GM23338 (cell line): ENCODE measurements around the gene RGS7.

Experiments
- CREB1 ChIP-seq: fragments of 250-450 bp; sonication (Bioruptor Pico); IDR thresholded peaks from 2 replicates; pipeline ENCODE4 v1.5.0; 2020; ENCODE audit warnings: low read depth, mild to moderate bottlenecking, moderate library complexity
- EZH2 ChIP-seq: fragments of 200-600 bp; sonication (generic); IDR thresholded peaks from one replicate; pipeline ENCODE4 v1.8.0; 2017; ENCODE audit warnings: antibody characterized with exemption, mild to moderate bottlenecking, low read depth; ENCODE audit not compliant: unreplicated experiment
- EZH2phosphoT487 ChIP-seq: fragments of 200-600 bp; sonication (generic); IDR thresholded peaks from one replicate; pipeline ENCODE4 v1.8.1; 2018; ENCODE audit warnings: antibody characterized with exemption; ENCODE audit not compliant: unreplicated experiment
- JUNB ChIP-seq: IDR thresholded peaks from one replicate; pipeline ENCODE4 v1.6.1; 2016; ENCODE audit warnings: antibody characterized with exemption; ENCODE audit not compliant: unreplicated experiment
- POLR2AphosphoS5 ChIP-seq: IDR thresholded peaks from 2 replicates; pipeline ENCODE4 v1.6.1; 2016; ENCODE audit warnings: antibody characterized with exemption, low read depth
- STAT1 ChIP-seq: IDR thresholded peaks from one replicate; pipeline ENCODE4 v1.6.1; 2016; ENCODE audit warnings: antibody characterized with exemption; ENCODE audit not compliant: unreplicated experiment
- TF ChIP-seq, protein P1 (sequence below), 2 experiments: fragments of 200-600 bp in 1 of 2; sonication (generic) in 1 of 2; conservative IDR thresholded peaks; 2 replicates each; pipeline versions ENCODE4 v1.5.1 to v1.6.1; 2016 to 2017; ENCODE audit warnings: antibody characterized with exemption in 2 of 2, low read depth in 2 of 2, mild to moderate bottlenecking in 2 of 2, moderate library complexity in 1 of 2
- TF ChIP-seq, protein P2 (sequence below): fragments of 250-450 bp; sonication (Bioruptor Pico); IDR thresholded peaks from 2 replicates; pipeline ENCODE4 v1.5.0; 2020; ENCODE audit warnings: mild to moderate bottlenecking, moderate library complexity
- TF ChIP-seq, protein P3 (sequence below): IDR thresholded peaks from one replicate; pipeline ENCODE4 v1.6.1; 2018; ENCODE audit warnings: antibody characterized with exemption; ENCODE audit not compliant: unreplicated experiment

DNA sequence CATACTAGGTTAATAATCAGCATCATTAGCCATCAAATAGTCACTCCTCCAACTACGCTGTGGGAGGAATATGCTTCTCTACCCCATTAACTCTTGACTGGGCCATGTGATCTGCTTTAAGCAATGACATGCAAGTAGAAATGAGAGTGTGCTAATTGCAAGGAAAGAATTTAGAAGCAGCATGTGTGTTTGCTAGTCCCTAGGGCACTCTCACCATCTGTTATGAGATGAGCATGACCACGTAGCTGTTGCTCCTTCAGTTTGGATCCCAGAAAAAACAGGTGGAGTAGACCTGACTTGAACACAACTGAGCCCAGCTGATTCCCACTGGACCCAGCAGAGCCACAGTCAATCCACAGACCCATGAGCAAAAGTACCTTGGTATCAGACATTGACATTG is 19.7 kb upstream of the RGS7 start:
- no peak for TF ChIP-seq EZH2
- TF ChIP-seq POLR2AphosphoS5 = no peak
- TF ChIP-seq, protein P1, sequence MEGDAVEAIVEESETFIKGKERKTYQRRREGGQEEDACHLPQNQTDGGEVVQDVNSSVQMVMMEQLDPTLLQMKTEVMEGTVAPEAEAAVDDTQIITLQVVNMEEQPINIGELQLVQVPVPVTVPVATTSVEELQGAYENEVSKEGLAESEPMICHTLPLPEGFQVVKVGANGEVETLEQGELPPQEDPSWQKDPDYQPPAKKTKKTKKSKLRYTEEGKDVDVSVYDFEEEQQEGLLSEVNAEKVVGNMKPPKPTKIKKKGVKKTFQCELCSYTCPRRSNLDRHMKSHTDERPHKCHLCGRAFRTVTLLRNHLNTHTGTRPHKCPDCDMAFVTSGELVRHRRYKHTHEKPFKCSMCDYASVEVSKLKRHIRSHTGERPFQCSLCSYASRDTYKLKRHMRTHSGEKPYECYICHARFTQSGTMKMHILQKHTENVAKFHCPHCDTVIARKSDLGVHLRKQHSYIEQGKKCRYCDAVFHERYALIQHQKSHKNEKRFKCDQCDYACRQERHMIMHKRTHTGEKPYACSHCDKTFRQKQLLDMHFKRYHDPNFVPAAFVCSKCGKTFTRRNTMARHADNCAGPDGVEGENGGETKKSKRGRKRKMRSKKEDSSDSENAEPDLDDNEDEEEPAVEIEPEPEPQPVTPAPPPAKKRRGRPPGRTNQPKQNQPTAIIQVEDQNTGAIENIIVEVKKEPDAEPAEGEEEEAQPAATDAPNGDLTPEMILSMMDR (conservative IDR thresholded peaks at IDR 0.05; ENCODE audit: low read depth in 2 of 2) = no peak
- no peak for TF ChIP-seq EZH2phosphoT487
- TF ChIP-seq, protein P2, sequence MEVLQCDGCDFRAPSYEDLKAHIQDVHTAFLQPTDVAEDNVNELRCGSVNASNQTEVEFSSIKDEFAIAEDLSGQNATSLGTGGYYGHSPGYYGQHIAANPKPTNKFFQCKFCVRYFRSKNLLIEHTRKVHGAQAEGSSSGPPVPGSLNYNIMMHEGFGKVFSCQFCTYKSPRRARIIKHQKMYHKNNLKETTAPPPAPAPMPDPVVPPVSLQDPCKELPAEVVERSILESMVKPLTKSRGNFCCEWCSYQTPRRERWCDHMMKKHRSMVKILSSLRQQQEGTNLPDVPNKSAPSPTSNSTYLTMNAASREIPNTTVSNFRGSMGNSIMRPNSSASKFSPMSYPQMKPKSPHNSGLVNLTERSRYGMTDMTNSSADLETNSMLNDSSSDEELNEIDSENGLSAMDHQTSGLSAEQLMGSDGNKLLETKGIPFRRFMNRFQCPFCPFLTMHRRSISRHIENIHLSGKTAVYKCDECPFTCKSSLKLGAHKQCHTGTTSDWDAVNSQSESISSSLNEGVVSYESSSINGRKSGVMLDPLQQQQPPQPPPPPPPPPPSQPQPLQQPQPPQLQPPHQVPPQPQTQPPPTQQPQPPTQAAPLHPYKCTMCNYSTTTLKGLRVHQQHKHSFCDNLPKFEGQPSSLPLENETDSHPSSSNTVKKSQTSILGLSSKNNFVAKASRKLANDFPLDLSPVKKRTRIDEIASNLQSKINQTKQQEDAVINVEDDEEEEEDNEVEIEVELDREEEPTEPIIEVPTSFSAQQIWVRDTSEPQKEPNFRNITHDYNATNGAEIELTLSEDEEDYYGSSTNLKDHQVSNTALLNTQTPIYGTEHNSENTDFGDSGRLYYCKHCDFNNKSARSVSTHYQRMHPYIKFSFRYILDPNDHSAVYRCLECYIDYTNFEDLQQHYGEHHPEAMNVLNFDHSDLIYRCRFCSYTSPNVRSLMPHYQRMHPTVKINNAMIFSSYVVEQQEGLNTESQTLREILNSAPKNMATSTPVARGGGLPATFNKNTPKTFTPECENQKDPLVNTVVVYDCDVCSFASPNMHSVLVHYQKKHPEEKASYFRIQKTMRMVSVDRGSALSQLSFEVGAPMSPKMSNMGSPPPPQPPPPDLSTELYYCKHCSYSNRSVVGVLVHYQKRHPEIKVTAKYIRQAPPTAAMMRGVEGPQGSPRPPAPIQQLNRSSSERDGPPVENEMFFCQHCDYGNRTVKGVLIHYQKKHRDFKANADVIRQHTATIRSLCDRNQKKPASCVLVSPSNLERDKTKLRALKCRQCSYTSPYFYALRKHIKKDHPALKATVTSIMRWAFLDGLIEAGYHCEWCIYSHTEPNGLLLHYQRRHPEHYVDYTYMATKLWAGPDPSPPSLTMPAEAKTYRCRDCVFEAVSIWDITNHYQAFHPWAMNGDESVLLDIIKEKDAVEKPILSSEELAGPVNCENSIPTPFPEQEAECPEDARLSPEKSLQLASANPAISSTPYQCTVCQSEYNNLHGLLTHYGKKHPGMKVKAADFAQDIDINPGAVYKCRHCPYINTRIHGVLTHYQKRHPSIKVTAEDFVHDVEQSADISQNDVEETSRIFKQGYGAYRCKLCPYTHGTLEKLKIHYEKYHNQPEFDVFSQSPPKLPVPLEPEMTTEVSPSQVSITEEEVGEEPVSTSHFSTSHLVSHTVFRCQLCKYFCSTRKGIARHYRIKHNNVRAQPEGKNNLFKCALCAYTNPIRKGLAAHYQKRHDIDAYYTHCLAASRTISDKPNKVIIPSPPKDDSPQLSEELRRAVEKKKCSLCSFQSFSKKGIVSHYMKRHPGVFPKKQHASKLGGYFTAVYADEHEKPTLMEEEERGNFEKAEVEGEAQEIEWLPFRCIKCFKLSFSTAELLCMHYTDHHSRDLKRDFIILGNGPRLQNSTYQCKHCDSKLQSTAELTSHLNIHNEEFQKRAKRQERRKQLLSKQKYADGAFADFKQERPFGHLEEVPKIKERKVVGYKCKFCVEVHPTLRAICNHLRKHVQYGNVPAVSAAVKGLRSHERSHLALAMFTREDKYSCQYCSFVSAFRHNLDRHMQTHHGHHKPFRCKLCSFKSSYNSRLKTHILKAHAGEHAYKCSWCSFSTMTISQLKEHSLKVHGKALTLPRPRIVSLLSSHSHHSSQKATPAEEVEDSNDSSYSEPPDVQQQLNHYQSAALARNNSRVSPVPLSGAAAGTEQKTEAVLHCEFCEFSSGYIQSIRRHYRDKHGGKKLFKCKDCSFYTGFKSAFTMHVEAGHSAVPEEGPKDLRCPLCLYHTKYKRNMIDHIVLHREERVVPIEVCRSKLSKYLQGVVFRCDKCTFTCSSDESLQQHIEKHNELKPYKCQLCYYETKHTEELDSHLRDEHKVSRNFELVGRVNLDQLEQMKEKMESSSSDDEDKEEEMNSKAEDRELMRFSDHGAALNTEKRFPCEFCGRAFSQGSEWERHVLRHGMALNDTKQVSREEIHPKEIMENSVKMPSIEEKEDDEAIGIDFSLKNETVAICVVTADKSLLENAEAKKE (CRISPR knock-in tag) = no peak
- TF ChIP-seq, protein P3, sequence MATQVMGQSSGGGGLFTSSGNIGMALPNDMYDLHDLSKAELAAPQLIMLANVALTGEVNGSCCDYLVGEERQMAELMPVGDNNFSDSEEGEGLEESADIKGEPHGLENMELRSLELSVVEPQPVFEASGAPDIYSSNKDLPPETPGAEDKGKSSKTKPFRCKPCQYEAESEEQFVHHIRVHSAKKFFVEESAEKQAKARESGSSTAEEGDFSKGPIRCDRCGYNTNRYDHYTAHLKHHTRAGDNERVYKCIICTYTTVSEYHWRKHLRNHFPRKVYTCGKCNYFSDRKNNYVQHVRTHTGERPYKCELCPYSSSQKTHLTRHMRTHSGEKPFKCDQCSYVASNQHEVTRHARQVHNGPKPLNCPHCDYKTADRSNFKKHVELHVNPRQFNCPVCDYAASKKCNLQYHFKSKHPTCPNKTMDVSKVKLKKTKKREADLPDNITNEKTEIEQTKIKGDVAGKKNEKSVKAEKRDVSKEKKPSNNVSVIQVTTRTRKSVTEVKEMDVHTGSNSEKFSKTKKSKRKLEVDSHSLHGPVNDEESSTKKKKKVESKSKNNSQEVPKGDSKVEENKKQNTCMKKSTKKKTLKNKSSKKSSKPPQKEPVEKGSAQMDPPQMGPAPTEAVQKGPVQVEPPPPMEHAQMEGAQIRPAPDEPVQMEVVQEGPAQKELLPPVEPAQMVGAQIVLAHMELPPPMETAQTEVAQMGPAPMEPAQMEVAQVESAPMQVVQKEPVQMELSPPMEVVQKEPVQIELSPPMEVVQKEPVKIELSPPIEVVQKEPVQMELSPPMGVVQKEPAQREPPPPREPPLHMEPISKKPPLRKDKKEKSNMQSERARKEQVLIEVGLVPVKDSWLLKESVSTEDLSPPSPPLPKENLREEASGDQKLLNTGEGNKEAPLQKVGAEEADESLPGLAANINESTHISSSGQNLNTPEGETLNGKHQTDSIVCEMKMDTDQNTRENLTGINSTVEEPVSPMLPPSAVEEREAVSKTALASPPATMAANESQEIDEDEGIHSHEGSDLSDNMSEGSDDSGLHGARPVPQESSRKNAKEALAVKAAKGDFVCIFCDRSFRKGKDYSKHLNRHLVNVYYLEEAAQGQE = no peak
- no peak for TF ChIP-seq JUNB
- TF ChIP-seq CREB1 = no peak
- no peak for TF ChIP-seq STAT1
